CD14-positive monocyte (primary cell): ENCODE data around the gene NFYC. TPM values are rescaled to one million over a fixed set of nuclear protein-coding genes. Genes with fewer than 3 reads are reported as not detected.

Experiments
- DNase-seq, 3 donors: peaks; one replicate each; pipeline ENCODE4 v3.0.0-alpha.2; 2011 to 2022
- H2AFZ ChIP-seq: 2 replicates; pipeline ENCODE4 v1.6.0; 2012; ENCODE audit warnings: mild to moderate bottlenecking, low read depth, low read length, inconsistent platforms; ENCODE audit not compliant: insufficient read depth, poor library complexity, severe bottlenecking
- H3K27ac ChIP-seq, 2 donors: 1 replicate in 1 of 2; 2 replicates in 1 of 2; pipeline ENCODE4 v1.5.1; 2012 to 2013; ENCODE audit warnings: low read length in 2 of 2, control low read depth in 1 of 2, inconsistent platforms in 1 of 2, low read depth in 1 of 2, mild to moderate bottlenecking in 1 of 2
- H3K27me3 ChIP-seq, 2 donors: one replicate each; pipeline versions ENCODE4 v1.6.0 to v1.6.1; 2011 to 2013; ENCODE audit warnings: low read length in 2 of 2; ENCODE audit not compliant: control insufficient read depth in 2 of 2, insufficient read depth in 2 of 2
- H3K36me3 ChIP-seq, 2 donors: replicated peaks in 1 of 2; 1 replicate in 1 of 2; 2 replicates in 1 of 2; pipeline versions ENCODE4 v1.5.1 to v1.6.1; 2012 to 2013; ENCODE audit warnings: low read length in 2 of 2, control low read depth in 1 of 2, inconsistent platforms in 1 of 2, mild to moderate bottlenecking in 1 of 2; ENCODE audit not compliant: insufficient read depth in 2 of 2, control insufficient read depth in 1 of 2
- H3K4me1 ChIP-seq, 2 donors: 1 replicate in 1 of 2; 2 replicates in 1 of 2; pipeline versions ENCODE4 v1.5.1 to v1.6.1; 2012 to 2013; ENCODE audit warnings: low read length in 2 of 2, control low read depth in 1 of 2, inconsistent platforms in 1 of 2, mild to moderate bottlenecking in 1 of 2, moderate library complexity in 1 of 2; ENCODE audit not compliant: insufficient read depth in 2 of 2, control insufficient read depth in 1 of 2
- H3K4me2 ChIP-seq: replicated peaks from 2 replicates; pipeline ENCODE3; 2012; ENCODE audit warnings: low read length, moderate library complexity, mild to moderate bottlenecking; ENCODE audit not compliant: poor library complexity, severe bottlenecking; ENCODE audit errors: extremely low read depth
- H3K4me3 ChIP-seq, 3 experiments: fragments of 200-600 bp in 1 of 3; sonication (generic) in 1 of 3; replicated peaks in 1 of 3; 1 replicate in 2 of 3; 2 replicates in 1 of 3; pipeline ENCODE4 v1.5.1; 2011 to 2013; ENCODE audit warnings: low read length in 3 of 3, mild to moderate bottlenecking in 3 of 3, control low read depth in 2 of 3, low read depth in 2 of 3, inconsistent platforms in 1 of 3, moderate library complexity in 1 of 3
- H3K79me2 ChIP-seq: 2 replicates; pipeline ENCODE4 v1.6.0; 2012; ENCODE audit warnings: mild to moderate bottlenecking, control low read depth, inconsistent platforms, low read length, moderate library complexity; ENCODE audit not compliant: insufficient read depth
- H3K9ac ChIP-seq: 2 replicates; pipeline ENCODE4 v1.6.0; 2017; ENCODE audit warnings: low read length, mild to moderate bottlenecking; ENCODE audit not compliant: insufficient read depth, poor library complexity, severe bottlenecking
- H3K9me3 ChIP-seq, 2 donors: replicated peaks in 1 of 2; 1 replicate in 1 of 2; 2 replicates in 1 of 2; pipeline versions ENCODE4 v1.5.1 to v1.6.1; 2012 to 2013; ENCODE audit warnings: low read length in 2 of 2, control low read depth in 1 of 2; ENCODE audit not compliant: control insufficient read depth in 1 of 2, insufficient read depth in 1 of 2
- H4K20me1 ChIP-seq: 2 replicates; pipeline ENCODE4 v1.6.0; 2012; ENCODE audit warnings: mild to moderate bottlenecking, low read length, control low read depth, moderate library complexity; ENCODE audit not compliant: insufficient read depth
- H3K27ac Mint-ChIP-seq, 7 donors: one replicate each; pipeline ENCODE4 v1.8.0; 2020; ENCODE audit warnings: mild to moderate bottlenecking in 7 of 7, mixed read lengths in 7 of 7, moderate library complexity in 6 of 7, inconsistent platforms in 2 of 7
- H3K27me3 Mint-ChIP-seq, 3 donors: one replicate each; pipeline ENCODE4 v1.8.0; 2021 to 2022; ENCODE audit warnings: low read depth in 3 of 3, mild to moderate bottlenecking in 3 of 3, mixed read lengths in 3 of 3, moderate library complexity in 3 of 3, inconsistent platforms in 1 of 3
- H3K36me3 Mint-ChIP-seq, 2 donors: one replicate each; pipeline ENCODE4 v1.8.0; 2020; ENCODE audit warnings: mixed read lengths in 2 of 2, inconsistent platforms in 1 of 2, mild to moderate bottlenecking in 1 of 2
- H3K4me1 Mint-ChIP-seq: one replicate; pipeline ENCODE4 v1.8.0; 2020; ENCODE audit warnings: mild to moderate bottlenecking, mixed read lengths
- H3K4me3 Mint-ChIP-seq, 2 donors: one replicate each; pipeline ENCODE4 v1.8.0; 2020; ENCODE audit warnings: mild to moderate bottlenecking in 2 of 2, mixed read lengths in 2 of 2, moderate library complexity in 1 of 2
- H3K9me3 Mint-ChIP-seq, 7 donors: one replicate each; pipeline ENCODE4 v1.8.0; 2020 to 2022; ENCODE audit warnings: mixed read lengths in 7 of 7, mild to moderate bottlenecking in 6 of 7, moderate library complexity in 6 of 7, inconsistent platforms in 2 of 7
- WGBS: methylation state at CpG from one replicate; pipeline ENCODE4 v1.1.5; 2013; ENCODE audit warnings: missing lambda C conversion rate; ENCODE audit not compliant: insufficient coverage; 5-methylcytosine and 5-hydroxymethylcytosine counted together
- intact Hi-C, 2 donors: fragments of 100-400 bp; cut with micrococcal nuclease; formaldehyde crosslinking; loops; one replicate each; pipeline versions ENCODE4 v1.15.0 to v1.15.1; 2023
- polyA plus RNA-seq, 3 donors: library from polyadenylated mRNA; depleted of rRNA in 1 of 3; unstranded in 2 of 3; stranded (reverse) in 1 of 3; fragments of 300-500 nt in 2 of 3; fragments of >200 nt in 1 of 3; fragmentation: Illumina TruSeq in 2 of 3; gene quantifications; 1 replicate in 2 of 3; 2 replicates in 1 of 3; pipeline ENCODE4 v1.2.3, GENCODE V29; 2012 to 2021
- TF ChIP-seq, protein P1 (sequence below): fragments of 200-600 bp; IDR thresholded peaks from one replicate; pipeline ENCODE4 v1.8.0; 2022; ENCODE audit warnings: antibody characterized with exemption, mild to moderate bottlenecking

NFYC gene
- polyA plus RNA-seq, 3 donors = 61.2 to 142 (median 68.2) TPM

DNA sequence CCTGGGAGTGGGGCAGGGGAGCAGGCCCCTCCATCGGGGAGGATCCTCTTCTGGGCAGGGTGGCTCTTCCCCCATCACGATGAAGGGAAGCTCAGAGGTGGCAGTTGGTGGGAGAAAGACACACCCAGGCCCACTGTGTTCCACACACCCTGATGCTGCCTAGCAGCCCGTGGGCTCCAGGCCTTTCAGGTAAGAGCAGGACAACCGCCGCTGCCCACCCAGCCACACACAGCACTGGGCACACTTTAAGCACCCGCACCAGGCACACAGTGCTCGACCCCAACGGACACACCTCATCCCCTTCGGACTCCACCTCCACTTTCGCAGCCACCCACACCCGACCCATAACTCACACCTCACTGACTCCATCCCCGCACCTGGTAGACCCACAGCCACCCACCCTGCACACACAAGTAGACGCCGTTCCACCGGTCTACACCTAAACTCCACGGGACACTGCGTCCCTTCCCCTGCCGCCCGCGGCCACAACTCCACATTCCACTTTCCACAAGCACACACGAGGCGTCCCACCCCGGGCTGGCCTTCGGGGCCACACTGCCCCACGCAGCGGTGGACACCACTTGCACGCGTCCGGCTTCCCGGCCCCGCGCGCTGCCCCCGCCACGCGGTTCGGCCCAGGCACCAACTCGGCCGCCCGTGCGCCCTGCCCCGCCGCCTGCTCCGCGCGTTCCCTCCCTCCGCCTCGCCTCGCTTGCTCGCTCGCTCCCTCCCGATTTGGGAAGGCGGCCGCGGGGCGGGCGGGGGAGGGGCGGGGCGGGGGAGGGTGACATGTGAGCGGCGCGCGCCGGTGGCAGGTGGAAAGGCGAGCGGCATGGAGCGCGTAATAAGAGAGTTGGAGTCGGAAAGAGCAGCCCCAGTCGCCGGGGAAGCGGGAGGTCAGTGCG, 91.7 kb downstream of the NFYC start, which contains the start of gene KCNQ4:
Gene KCNQ4, plus strand, starts transcription at position 787 of the 905 bp plus-strand sequence. CDS start 307 bp downstream, outside the sequence.
- Mint-ChIP-seq H3K9me3 (peaks cover 0 to 10% (median 4%) of the 10 kb centered on the region in 7 donors), H3K36me3 (peaks cover 10 to 11% of the 10 kb centered on the region in 2 donors), H3K4me3 (peak within 1 kb of the TSS; percentile 76 to 90), H3K4me1 (peaks cover 13% of the 10 kb centered on the region), H3K27ac (peak within 1 kb of the TSS in 1 of 7 donors; percentile 15), H3K27me3 (peaks cover 45 to 58% (median 45%) of the 10 kb centered on the region in 3 donors)
- H3K9me3 ChIP-seq = peaks cover 0 to 9% of the 10 kb centered on the region in 2 donors
- TF ChIP-seq, protein P1, sequence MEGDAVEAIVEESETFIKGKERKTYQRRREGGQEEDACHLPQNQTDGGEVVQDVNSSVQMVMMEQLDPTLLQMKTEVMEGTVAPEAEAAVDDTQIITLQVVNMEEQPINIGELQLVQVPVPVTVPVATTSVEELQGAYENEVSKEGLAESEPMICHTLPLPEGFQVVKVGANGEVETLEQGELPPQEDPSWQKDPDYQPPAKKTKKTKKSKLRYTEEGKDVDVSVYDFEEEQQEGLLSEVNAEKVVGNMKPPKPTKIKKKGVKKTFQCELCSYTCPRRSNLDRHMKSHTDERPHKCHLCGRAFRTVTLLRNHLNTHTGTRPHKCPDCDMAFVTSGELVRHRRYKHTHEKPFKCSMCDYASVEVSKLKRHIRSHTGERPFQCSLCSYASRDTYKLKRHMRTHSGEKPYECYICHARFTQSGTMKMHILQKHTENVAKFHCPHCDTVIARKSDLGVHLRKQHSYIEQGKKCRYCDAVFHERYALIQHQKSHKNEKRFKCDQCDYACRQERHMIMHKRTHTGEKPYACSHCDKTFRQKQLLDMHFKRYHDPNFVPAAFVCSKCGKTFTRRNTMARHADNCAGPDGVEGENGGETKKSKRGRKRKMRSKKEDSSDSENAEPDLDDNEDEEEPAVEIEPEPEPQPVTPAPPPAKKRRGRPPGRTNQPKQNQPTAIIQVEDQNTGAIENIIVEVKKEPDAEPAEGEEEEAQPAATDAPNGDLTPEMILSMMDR = no peak
- peak within 1 kb of the TSS in 1 of 3 experiments; percentile 59 for H3K4me3 ChIP-seq
- H3K79me2 ChIP-seq = no peaks in the 10 kb centered on the region
- H4K20me1 ChIP-seq = no peaks in the 10 kb centered on the region
- H3K27me3 ChIP-seq = peaks cover 18 to 44% of the 10 kb centered on the region in 2 donors
- H3K9ac ChIP-seq = no peak within 1 kb of the TSS
- DNase-seq = no peak
- no peak within 1 kb of the TSS for H3K27ac ChIP-seq
- peak within 1 kb of the TSS; percentile 64 for H3K4me2 ChIP-seq
- 4% methylated on average over 47 of the region's 73 CpGs for WGBS
- H3K36me3 ChIP-seq = no peaks in the 10 kb centered on the region
- H2AFZ ChIP-seq = no peak within 1 kb of the TSS
- H3K4me1 ChIP-seq = peaks cover 9 to 16% of the 10 kb centered on the region in 2 donors
- intact Hi-C loops = no loop called here

DNA sequence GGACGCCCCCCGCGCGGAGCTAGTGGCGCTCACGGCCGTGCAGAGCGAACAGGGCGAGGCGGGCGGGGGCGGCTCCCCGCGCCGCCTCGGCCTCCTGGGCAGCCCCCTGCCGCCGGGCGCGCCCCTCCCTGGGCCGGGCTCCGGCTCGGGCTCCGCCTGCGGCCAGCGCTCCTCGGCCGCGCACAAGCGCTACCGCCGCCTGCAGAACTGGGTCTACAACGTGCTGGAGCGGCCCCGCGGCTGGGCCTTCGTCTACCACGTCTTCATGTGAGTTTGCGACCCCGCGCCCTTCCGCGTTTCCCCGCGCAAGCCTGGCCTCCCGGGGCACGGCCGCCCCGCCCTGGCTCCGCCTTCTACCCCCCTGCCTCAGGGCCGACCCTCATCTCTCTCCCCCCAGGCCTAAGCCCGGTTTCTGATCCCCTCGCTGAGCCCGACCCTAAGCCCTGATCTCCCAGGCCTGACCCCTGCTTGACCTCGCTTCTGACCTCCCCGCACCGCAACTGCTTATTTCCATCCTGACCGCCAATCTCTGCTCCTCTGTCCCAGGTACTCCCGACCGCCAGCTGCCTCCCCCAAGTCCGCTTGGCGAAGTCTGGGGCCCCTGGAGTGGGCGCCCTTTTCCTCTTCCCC, 92.8 kb downstream of the NFYC start:
- Histone ChIP-seq H3K4me3 (peak overlapping the region in 1 of 3 experiments; percentile 34), H3K9ac (no peak overlapping the region), H3K79me2 (no peaks in the 10 kb centered on the region), H3K4me2 (peak overlapping the region; percentile 44), H3K36me3 (no peaks in the 10 kb centered on the region), H3K27me3 (peaks cover 18 to 44% of the 10 kb centered on the region in 2 donors), H2AFZ (no peak overlapping the region), H3K4me1 (peaks cover 9 to 16% of the 10 kb centered on the region in 2 donors), H3K27ac (no peak overlapping the region), H4K20me1 (no peaks in the 10 kb centered on the region), H3K9me3 (peaks cover 0 to 9% of the 10 kb centered on the region in 2 donors)
- 8% methylated on average over 60 of the region's 63 CpGs for WGBS
- Mint-ChIP-seq H3K9me3 (peaks cover 0 to 10% (median 4%) of the 10 kb centered on the region in 7 donors), H3K4me3 (peak overlapping the region; percentile 63 to 72), H3K36me3 (peaks cover 3 to 5% of the 10 kb centered on the region in 2 donors), H3K27ac (no peak overlapping the region), H3K4me1 (peaks cover 13% of the 10 kb centered on the region), H3K27me3 (peaks cover 45 to 60% (median 45%) of the 10 kb centered on the region in 3 donors)
- TF ChIP-seq, protein P1 = no peak
- DNase-seq = no peak
- intact Hi-C loops = no loop called here
